NCI-H748 (cell line): ENCODE results near the gene ARF6.
"Not testable (repeated sequence)": the region's sequence is repeated elsewhere in the genome, so short reads cannot be mapped to it uniquely, and the experiment has no call there.

Experiments
- DNase-seq: peaks from one replicate; lab custom pipeline; 2025; ENCODE audit not compliant: unreplicated experiment; lab: John Stamatoyannopoulos, UW

ARF6 gene

DNA sequence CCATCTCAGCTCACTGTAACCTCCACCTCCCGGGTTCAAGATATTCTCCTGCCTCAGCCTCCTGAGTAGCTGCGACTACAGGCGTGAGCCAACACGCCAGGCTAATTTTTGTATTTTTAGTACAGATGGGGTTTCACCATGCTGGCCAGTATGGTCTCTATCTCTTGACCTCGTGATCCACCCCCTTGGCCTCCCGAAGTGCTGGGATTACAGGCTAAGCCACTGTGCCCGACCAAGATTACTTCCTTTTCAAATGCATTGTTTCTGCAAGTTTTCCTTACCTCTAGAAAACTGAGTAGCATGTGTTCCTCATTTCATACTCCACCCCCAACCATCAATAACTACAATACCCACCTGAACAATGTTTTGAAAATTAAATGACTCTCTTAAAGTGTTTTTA is 13.1 kb downstream of the ARF6 start:
- no peak for DNase-seq

DNA sequence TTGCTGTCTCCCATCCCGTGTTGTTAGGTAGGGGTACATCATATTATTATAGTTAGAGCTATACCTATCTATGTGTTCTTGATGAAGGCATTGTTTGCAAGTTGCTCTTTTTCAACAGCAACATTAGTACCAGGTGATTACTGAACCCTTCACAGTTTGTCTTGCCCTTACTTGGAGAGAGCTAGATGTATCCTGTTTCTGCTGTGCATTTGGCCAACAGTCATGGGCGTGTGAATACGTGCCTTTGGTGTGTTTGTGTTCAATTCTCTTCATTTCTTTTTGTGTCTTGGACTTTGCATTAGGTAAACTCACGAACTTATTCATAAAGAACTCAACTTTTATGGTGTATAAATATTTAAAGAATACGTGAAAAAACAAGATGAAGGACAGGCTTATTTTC is 14.3 kb downstream of the ARF6 start:
- no peak for DNase-seq

DNA sequence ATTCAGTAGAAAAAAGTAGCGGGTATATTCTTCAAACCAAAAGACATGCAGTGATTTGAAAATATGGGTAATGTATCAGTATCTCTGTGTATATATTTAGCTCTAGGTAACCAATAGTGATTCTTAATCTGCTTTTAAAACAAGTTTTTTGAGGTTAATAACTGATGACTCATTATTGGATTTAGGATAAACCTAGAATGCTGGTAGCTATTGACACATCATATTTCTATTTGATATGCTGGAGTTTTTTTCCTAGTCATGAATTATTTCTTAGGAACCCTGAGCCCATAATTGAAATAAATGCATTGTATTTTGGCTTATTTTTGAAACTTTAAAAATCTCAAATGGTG is 15.5 kb downstream of the ARF6 start:
- no peak for DNase-seq

DNA sequence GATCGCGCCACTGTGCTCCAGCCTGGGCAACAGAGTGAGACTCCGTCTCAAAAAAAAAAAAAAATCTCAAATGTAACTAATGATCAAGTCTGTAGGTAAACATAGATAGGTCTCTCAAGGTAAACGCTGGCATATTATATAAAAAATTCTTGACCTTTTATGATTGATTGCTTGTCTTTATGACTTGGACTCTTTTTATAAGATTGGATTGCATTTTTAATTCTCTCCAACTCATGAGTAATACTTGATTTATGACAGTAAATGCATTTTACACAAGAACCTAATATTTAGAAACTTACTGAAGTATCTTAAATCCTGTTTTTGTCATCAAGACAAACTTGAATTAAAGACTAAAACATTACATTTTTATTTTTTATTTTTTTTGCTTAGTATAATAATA is 16.1 kb downstream of the ARF6 start:
- no peak for DNase-seq

DNA sequence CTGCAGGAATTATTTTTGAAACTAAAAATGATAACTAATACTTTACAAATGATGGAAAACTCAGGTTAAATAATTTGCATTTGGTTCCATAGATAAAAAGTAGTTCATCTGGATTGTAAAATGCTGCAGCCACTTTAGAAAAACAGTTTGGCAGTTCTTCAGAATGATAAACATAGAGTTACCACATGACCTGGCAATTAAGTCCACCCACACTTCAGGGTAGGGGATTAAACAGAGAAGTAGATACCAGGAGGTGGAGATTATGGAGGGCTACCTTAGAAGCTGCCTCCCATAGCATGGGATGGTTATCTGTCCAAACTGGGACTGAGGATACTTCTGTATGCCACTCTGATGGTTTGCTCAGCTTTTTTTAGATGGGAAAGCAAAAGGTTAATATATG is 22.2 kb downstream of the ARF6 start:
- no peak for DNase-seq

DNA sequence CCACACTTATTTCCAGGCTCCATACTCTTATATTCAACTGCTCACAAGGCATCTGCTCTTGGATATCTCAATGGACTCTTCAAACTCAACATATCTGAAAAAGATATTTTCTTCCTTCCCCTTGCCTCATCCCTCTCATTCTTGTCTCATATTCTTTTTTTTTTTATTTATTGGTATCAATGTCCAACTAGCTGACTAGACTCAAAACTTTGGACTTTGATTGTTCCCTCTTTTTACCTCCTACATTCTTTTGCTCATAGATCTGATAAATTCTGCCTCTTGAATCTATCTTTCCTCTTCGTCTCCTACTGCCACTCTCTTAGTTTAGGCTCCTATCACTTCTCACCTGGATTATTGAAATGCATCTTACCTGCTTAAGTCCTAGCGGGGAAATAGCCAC is 25.8 kb downstream of the ARF6 start:
- no peak for DNase-seq

DNA sequence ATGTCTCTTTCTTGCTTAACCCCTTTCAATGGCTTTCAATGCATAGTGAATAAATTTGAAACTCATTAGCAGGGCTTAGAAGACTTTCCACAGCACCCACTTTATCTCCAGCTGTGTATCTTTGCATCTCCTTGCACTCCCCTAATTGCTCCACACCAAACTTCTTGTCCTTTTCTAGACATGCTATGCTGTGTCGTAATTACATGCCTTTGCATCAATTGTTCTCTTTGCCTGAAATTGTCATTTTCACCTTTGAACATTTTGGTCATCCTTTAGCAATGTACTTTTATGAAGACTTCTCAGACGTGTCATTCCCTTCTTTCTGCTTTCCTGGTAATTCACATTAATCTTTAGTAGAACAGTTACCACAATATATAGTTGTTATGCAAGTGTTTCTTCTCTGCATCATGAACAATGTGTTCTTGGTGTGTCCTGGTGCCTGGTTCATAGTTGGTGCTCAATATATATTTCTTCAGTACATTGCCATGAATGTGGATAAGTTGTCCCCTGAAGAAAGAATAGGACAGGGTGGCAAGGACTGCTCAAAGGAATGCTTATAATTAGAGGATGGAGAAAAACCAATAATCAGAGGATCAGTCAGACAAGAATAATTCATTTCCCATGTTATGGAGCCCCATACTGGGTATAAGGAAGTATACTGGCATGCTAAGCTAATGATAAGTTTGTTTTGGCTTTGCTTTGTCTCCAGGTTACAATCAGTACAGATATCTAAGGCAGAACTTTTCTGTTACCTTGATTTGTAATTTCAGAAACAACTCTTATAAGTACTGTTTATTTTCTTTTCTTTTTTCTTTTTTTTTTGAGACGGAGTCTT is 27.2 kb downstream of the ARF6 start:
- no peak for DNase-seq

DNA sequence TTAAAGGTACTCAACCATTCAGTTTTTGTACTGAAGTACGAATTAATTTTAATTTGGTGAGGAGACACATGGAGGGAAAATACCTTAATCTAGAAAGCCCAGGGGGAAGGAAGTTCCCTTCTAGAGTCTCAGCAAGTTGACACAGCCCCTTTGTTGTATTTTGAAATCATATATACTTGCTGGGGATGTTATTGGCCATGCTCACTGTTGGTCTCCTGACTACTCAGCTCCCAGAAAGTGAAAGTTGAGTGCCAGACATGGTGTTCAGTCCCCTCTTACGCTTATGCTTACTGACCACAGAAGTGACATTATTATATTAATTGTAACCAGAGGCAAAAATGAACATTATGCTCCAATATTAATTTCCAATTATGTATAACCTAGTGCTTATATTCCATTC is 28.1 kb downstream of the ARF6 start:
- no peak for DNase-seq

DNA sequence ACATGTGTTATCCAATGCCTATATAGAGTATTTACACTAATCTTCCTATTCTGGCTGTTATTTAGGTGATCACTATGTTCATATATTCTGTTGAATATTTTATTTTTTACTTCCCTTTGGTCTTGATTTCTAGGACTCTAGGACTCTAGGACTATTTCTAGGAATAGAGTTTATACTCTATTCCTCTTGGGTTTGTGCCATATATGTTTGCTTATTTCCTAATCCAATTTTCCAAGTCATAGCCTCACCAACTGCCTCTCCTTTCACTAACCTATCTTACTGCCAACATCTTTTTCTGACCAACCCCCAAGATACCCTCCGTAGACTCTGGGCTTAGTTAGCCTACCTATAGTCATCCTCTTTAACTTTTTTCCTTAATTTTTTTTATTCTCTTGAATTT is 28.5 kb downstream of the ARF6 start:
- DNase-seq: no peak

DNA sequence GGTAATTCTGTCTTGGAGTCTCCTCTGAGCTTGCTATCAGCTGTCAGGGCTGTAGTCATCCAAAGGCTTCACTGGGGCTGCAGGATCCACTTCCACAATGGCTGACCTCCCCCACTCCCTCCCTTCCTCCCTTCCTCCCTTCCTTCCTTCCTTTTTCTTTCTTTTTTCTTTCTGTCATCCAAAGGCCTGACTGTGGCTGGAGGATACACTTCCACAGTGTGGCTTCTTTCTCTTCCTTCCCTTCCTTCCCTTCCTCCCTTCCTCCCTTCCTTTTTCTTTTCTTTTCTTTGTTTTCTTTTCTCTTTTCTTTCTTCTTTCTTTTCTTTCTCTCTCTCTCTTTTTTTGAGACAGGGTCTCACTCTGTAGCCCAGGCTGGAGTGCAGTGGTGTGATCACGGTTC is 30.6 kb downstream of the ARF6 start:
- no peak for DNase-seq

DNA sequence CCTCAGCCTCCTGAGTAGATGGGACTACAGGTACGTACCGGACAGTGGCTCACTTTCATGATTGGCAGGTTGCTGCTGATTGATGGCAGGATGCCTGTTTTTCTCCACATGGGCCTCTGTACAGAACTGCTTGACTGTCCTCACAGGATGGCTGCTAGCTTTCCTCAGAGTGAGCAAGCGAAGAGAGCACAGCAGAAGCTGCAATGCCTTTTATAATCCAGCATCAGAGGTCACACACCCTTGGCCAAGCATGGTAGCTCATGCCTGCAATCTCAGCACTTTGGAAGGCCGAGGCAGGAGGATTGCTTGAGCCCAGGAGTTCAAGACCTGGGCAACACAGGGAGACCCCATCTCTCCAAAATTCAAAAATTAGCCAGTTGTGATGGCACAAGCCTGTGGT is 31.0 kb downstream of the ARF6 start:
- DNase-seq: no peak

DNA sequence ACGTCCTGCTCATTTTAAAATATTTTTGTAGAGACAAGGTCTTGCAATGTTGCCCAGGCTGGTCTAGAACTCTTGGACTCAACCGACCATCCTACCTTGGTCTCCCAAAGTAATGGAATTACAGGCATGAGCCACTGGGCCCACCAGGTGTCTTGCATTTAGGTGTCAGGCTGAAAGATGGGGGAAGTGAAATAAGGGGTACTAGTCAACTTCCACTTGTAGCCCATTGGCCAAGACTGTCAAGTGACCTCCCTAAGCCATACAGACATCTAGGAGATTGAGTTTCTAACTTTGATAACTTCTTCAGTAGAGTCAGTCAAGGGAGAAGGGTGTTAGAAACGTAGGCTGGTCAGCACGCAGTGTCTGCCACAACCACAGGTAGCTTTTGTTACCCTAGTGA is 32.0 kb downstream of the ARF6 start:
- no peak for DNase-seq

DNA sequence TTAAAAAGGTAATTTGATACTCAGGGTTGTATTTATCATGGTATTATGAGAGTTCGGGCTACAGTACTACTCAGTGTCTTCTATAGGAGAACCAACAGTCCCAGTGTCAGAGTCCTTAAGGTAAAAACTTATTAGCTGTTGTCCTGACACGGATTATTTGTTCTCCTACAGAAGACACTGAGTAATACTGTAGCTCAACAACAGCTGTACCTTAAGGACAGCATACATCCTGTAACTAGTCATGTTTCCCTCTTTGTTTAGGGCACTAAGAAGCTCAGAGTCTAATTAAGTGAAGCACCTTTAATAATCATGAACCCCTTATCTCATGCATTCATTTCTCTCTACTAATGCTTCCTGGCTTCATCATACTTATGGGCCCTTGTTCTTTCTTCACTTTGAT is 33.9 kb downstream of the ARF6 start:
- no peak for DNase-seq

DNA sequence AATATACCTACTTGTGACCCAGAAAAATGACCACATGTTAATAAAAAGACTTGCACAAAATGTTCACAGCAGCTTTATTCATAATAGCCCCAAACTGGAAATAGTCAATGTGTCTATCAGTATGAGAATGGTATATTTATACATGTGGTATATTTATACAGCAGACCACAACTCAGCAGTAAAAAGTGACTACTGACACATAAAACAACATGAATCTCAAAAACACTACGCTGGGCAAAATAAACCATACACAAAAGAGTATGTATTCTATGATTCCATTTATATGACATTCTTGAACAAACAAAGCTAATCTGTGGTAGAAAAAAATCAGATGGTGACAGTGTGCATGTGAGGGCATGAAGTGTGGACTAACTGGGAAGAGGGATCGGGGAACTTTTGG is 35.1 kb downstream of the ARF6 start:
- DNase-seq: no peak

DNA sequence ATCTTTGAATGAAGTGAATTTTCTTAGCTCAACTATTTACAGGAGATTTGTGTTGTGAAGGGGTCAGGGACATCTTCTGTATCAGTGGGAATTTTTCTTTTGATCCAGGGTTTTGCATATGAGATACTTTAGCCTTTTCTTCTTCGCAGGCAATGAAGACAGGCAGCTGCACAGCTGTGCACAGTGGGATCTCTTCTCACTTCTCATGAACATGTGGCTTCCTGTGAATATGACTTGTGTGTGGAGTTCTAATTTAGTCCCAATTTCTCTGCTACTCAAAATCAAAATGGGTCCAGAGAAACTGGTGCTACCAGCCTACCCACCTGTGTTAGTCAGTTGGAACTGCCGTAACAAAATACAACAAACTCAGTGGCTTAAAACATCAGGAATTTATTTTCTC is 37.8 kb downstream of the ARF6 start:
- DNase-seq: no peak

DNA sequence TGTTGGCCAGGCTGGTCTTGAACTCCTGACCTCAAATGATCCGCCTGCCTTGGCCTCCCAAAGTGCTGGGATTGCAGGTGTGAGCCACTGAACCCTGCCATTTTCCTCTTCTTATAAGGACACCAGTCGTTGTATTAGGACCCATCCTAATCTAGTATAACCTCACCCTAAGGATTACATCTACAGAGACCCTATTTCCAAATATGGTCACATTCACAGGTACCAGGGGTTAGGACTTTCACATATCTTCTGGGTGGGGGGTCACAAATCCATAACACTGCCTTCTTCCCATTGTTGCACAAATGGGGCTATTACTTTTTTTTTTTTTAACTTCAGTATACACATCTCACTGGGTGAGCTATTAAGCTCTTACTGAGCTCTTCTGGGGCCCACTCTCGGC is 38.6 kb downstream of the ARF6 start:
- no peak for DNase-seq

DNA sequence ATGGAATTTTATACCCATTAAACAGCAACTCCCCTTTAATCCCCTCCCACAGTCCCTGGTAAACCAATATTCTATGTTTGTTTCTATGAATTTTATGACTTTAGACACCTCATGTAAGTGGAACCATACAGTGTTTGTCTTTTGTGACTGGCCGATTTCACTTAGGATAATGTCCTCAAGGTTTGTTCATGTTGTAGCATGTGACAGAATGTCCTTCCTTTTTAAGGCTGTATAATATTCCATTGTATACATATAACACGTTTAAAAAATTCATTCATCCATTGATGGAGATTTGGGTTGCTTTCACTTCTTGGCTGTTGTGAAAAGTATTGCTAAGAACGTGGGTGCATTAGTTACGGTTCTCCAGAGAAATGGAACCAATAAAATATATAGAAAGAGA is 40.2 kb downstream of the ARF6 start:
- no peak for DNase-seq

DNA sequence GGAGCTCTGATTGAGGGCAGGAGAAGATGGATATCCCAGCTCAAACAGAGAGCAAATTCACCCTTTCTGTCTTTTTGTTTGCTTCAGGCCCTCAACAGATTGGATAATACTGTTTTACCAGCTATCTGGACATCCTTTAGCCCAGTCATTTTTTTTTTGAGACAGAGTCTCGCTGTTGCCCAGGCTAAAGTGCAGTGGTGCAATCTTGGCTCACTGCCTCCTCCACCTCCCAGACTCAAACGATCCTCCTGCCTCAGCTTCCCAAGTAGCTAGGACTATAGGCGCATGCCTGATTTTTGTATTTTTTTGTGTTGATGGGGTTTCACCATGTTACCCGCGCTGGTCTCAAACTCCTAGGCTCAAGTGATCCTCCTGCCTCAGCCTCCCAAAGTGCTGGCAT is 40.8 kb downstream of the ARF6 start:
- no peak for DNase-seq

DNA sequence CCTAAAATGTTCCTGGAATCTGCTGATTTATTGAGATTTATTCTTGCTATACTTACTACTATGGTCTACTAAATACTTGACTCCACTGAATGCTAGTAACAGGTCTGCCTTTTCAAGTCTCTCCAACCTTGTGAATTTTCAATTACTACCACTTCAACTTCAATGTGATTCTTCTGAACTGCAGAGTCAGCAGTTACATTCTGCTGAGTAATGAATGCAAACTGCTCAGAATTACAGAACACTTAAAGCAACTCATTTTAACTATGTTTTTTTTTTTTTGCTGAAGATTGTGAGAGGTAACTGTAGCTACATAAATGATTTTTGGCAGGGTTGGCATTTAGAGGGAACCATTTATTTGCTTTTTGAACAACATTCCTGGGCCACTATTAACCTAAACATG is 41.8 kb downstream of the ARF6 start:
- DNase-seq: no peak

DNA sequence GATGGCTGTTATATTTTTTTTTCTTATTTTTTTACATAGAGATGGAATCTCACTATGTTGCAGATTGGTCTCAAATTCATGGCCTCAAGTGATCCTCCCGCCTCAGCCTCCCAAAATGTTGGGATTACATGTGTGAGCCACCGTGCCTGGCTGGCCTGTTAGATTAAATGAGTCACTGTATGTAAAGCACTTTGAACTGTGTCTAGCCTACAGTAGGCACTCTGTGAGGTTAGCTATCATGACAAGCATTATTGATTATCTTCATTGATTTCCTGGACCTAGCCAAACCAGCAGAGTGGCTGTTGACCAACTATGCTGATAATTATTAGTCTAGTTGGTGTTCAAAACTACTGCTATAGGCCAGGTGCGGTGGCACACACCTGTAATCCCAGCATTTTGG is 42.6 kb downstream of the ARF6 start:
- DNase-seq: no peak

DNA sequence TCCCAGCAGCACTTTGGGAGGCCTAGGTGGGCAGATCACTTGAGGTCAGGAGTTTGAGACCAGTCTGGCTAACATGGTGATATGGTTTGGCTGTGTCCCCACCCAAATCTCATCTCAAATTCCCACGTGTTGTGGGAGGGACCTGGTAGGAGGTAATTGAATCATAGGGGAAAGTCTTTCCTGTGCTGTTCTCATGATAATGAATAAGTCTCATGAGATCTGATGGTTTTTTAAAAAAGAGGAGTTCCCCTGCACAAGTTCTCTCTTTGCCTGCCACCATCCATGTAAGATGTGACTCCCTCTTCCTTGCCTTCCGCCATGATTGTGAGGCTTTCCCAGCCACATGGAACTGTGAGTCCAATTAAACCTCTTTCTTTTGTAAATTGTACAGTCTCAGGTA is 43.4 kb downstream of the ARF6 start:
- DNase-seq: not testable (repeated sequence)

DNA sequence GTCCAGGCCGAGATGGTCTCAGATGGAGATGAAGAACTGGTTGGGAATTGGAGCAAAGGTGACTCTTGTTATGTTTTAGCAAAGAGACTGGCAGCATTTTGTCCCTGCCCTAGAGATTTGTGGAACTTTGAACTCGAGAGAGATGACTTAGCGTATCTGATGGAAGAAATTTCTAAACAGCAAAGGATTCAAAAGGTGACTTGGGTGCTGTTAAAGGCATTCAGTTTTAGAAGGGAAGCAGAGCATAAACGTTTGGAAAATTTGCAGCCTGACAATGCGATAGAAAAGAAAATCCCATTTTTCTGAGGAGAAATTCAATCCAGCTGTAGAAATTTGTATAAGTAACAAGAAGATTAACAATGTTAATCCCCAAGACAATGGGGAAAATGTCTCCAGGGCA is 44.0 kb downstream of the ARF6 start:
- DNase-seq: not testable (repeated sequence)

DNA sequence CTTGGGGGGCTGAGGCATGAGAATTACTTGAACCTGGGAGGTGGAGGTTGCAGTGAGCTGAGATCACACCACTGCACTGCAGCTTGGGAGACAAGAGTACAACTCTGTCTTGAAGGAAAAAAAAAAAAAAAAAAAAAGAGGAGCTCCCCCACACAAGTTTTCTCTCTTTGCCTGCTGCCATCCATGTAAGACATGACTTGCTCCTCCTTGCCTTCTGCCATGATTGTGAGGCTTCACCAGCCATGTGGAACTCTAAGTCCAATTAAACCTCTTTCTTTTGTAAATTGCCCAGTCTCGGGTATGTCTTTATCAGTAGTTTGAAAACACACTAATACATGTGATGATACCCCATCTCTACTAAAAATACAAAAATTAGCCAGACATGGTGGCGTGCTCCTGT is 46.3 kb downstream of the ARF6 start:
- DNase-seq: not testable (repeated sequence)
